A549 (cell line): ENCODE results near the gene METTL9.

Source experiments
- CTCF ChIP-seq: fragments of >200 bp; sonication (Bioruptor Twin); formaldehyde crosslinking; IDR thresholded peaks from 3 replicates; pipeline ENCODE4 v1.5.1; 2016
- EHMT2 ChIP-seq: fragments of 200-600 bp; sonication (generic); IDR thresholded peaks from 2 replicates; pipeline ENCODE4 v1.6.1; 2016; ENCODE audit warnings: antibody characterized with exemption, low read depth, mild to moderate bottlenecking, moderate library complexity
- ESRRA ChIP-seq: fragments of 150-350 bp; IDR thresholded peaks from 2 replicates; pipeline ENCODE4 v1.6.1; 2014; ENCODE audit warnings: mild to moderate bottlenecking, low read length, borderline replicate concordance
- HES2 ChIP-seq: fragments of >200 bp; sonication (Bioruptor Twin); formaldehyde crosslinking; IDR thresholded peaks from 2 replicates; pipeline ENCODE4 v1.6.1; 2016
- JUN ChIP-seq, 2 experiments: fragments of >200 bp; sonication (Bioruptor Twin); formaldehyde crosslinking; IDR thresholded peaks; 2 replicates in 1 of 2; 3 replicates in 1 of 2; pipeline ENCODE4 v1.6.1; 2016 to 2017
- MYC ChIP-seq: IDR thresholded peaks from 2 replicates; pipeline ENCODE4 v1.6.1; 2012; ENCODE audit warnings: mild to moderate bottlenecking, inconsistent platforms, low read length, improper control_type of control experiment, borderline replicate concordance
- POLR2A ChIP-seq: IDR thresholded peaks from 2 replicates; pipeline ENCODE4 v1.6.1; 2012; ENCODE audit warnings: mild to moderate bottlenecking, low read length
- POLR2AphosphoS2 ChIP-seq: conservative IDR thresholded peaks from 2 replicates; pipeline ENCODE4 v1.6.1; 2012; ENCODE audit warnings: low read length, improper control_type of control experiment, inconsistent platforms
- RAD21 ChIP-seq, 2 experiments: fragments of >200 bp in 1 of 2; sonication (Bioruptor Twin) in 1 of 2; formaldehyde crosslinking in 1 of 2; IDR thresholded peaks in 1 of 2; conservative IDR thresholded peaks in 1 of 2; 2 replicates in 1 of 2; 3 replicates in 1 of 2; pipeline ENCODE4 v1.6.1; 2012 to 2018; ENCODE audit warnings: inconsistent platforms in 1 of 2
- RCOR1 ChIP-seq: fragments of 150-350 bp; IDR thresholded peaks from 2 replicates; pipeline ENCODE4 v1.6.1; 2014; ENCODE audit warnings: antibody characterized with exemption, low read length, low read depth
- RFX5 ChIP-seq: fragments of 450-650 bp; IDR thresholded peaks from 2 replicates; pipeline ENCODE4 v1.7.1; 2014; ENCODE audit warnings: antibody characterized with exemption, mild to moderate bottlenecking, moderate library complexity
- SREBF2 ChIP-seq: fragments of 450-650 bp; IDR thresholded peaks from 2 replicates; pipeline ENCODE4 v1.6.1; 2014; ENCODE audit warnings: mild to moderate bottlenecking, moderate library complexity
- ZNF302 ChIP-seq: fragments of 250-450 bp; sonication (Bioruptor Pico); IDR thresholded peaks from 2 replicates; pipeline ENCODE4 v1.9.0; 2021; ENCODE audit warnings: inconsistent platforms, mild to moderate bottlenecking, moderate library complexity
- TF ChIP-seq, protein P1 (sequence below): IDR thresholded peaks from 2 replicates; pipeline ENCODE4 v1.6.1; 2012; ENCODE audit warnings: low read depth, borderline replicate concordance

DNA sequence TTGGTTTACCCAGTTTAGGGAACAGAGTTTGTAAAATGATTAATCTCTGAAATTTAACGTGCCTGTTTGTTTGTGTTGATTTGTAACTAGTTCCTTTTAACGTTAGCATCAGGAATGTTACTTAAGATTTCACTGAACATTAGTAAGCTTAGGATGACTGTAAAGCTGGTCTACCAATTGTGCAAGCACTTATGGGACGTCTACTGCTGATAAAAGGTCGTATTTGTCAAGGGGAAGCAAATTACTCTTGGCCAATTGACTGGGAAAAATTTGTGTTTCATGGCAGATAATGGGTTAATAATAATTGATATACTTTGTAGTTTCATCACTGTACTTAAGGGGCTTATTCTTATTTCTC is 11.8 kb downstream of the METTL9 start:
- TF ChIP-seq POLR2A, result no peak
- no peak for TF ChIP-seq ZNF302
- no peak for TF ChIP-seq CTCF
- TF ChIP-seq, protein P1, sequence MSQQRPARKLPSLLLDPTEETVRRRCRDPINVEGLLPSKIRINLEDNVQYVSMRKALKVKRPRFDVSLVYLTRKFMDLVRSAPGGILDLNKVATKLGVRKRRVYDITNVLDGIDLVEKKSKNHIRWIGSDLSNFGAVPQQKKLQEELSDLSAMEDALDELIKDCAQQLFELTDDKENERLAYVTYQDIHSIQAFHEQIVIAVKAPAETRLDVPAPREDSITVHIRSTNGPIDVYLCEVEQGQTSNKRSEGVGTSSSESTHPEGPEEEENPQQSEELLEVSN, result no peak
- TF ChIP-seq RAD21 (conservative IDR thresholded peaks at IDR 0.05 in 1 of 2, IDR thresholded peaks at IDR 0.05 in 1 of 2), result no peak
- TF ChIP-seq POLR2AphosphoS2, result no peak
- TF ChIP-seq SREBF2, result no peak
- no peak for TF ChIP-seq RFX5
- no peak for TF ChIP-seq HES2
- TF ChIP-seq MYC, result no peak
- TF ChIP-seq ESRRA, result no peak
- TF ChIP-seq JUN (IDR thresholded peaks at IDR 0.05), result no peak
- no peak for TF ChIP-seq EHMT2
- TF ChIP-seq RCOR1, result no peak
